ENCODE data around the gene GCC2. TPM values are rescaled to one million over a fixed set of nuclear protein-coding genes. Genes with fewer than 3 reads are reported as not detected.
A peak's percentile ranks its signal among the peaks of the same experiment; 100 is the strongest.

GCC2 gene
- total and polyA plus RNA-seq, 2 of the 8 experiments (the other 6 are each of a cell fraction or from before 2014, with no cell fraction given), result 4.6 to 54.9 TPM

GRCh38 chr2:108555572-108555971 lies 106.6 kb downstream of the GCC2 start:
- Histone ChIP-seq H4K20me1 (replicated peaks in 1 of 2; ENCODE audit: control insufficient read depth in 1 of 2, insufficient read depth in 2 of 2, low read length in 2 of 2) (no peaks in the 10 kb centered on the region), H3K18ac (ENCODE audit: extremely low read depth, low read length) (no peak overlapping the region), H3K9ac (replicated peaks in 1 of 4; ENCODE audit: extremely low read depth in 1 of 4, low read depth in 3 of 4, low read length in 3 of 4) (no peak overlapping the region), H3K23me2 (ENCODE audit: low read depth, low read length) (no peaks in the 10 kb centered on the region), H3K9me3 (ENCODE audit: insufficient read depth in 2 of 2, low read depth in 1 of 2, low read length in 1 of 2) (no peaks in the 10 kb centered on the region), H3K36me3 (ENCODE audit: control insufficient read depth in 2 of 4, insufficient read depth in 4 of 4, low read length in 3 of 4) (no peaks in the 10 kb centered on the region), H3K4me3 (ENCODE audit: extremely low read depth in 1 of 4, insufficient read depth in 2 of 4, low read depth in 3 of 4, low read length in 4 of 4) (no peak overlapping the region), H3K79me2 (ENCODE audit: control insufficient read depth in 1 of 2, insufficient read depth in 2 of 2, low read length in 2 of 2) (peaks cover 0 to 41% of the 10 kb centered on the region in 2 experiments; a peak in 3 of 4 replicates), H3K56ac (replicated peaks; ENCODE audit: insufficient read length, low read depth, low read length) (no peak overlapping the region), H2BK5ac (ENCODE audit: low read depth, low read length) (no peak overlapping the region), H2BK12ac (ENCODE audit: low read depth, low read length) (no peak overlapping the region), H3K23ac (ENCODE audit: insufficient read length) (peak overlapping the region; percentile 77), H4K5ac (ENCODE audit: insufficient read length, low read depth, low read length) (no peak overlapping the region), H2AK5ac (ENCODE audit: low read depth, low read length) (no peak overlapping the region), H2BK20ac (ENCODE audit: low read length) (no peak overlapping the region), H2BK120ac (replicated peaks; ENCODE audit: low read depth, low read length) (no peak overlapping the region), H3K27ac (ENCODE audit: low read depth, low read length) (no peak overlapping the region), H4K8ac (ENCODE audit: extremely low read depth, insufficient read depth, low read length) (no peak overlapping the region), H3K4ac (replicated peaks; ENCODE audit: insufficient read length, low read depth, low read length) (no peak overlapping the region), H3K4me1 (replicated peaks in 1 of 4; ENCODE audit: control insufficient read depth in 3 of 4, insufficient read depth in 4 of 4, low read length in 3 of 4) (peaks cover 0 to 8% (median 4%) of the 10 kb centered on the region in 4 experiments; a peak in 5 of 7 replicates), H4K91ac (replicated peaks; ENCODE audit: insufficient read length, low read length) (no peak overlapping the region), H3K27me3 (replicated peaks in 1 of 4; ENCODE audit: control insufficient read depth in 3 of 4, extremely low read depth in 1 of 4, insufficient read depth in 3 of 4, low read length in 3 of 4) (no peaks in the 10 kb centered on the region), H2AFZ (ENCODE audit: low read length) (no peak overlapping the region), H3K79me1 (ENCODE audit: low read depth, low read length) (no peaks in the 10 kb centered on the region; the same call in none of the 2 replicates), H2BK15ac (ENCODE audit: low read length) (no peak overlapping the region), H3K4me2 (ENCODE audit: insufficient read depth in 1 of 2, low read depth in 2 of 2, low read length in 2 of 2) (no peak overlapping the region), H3K14ac (ENCODE audit: insufficient read length) (no peak overlapping the region)
- 82% methylated on average over 2 of the region's 2 CpGs; no CpG with 5 or more reads in 1 of the 2 experiments for WGBS, 2 experiments (ENCODE audit: extremely low coverage in 1 of 2, insufficient coverage in 1 of 2, insufficient read length in 1 of 2, insufficient replicate concordance in 2 of 2, low coverage in 1 of 2, low lambda C conversion rate in 2 of 2, missing lambda C conversion rate in 1 of 2)
- DNase-seq (ENCODE audit: low read depth in 1 of 2, low spot score in 2 of 2), result no peak
- TF ChIP-seq EZH2 (IDR thresholded peaks at IDR 0.05; ENCODE audit: low read depth, low read length, severe bottlenecking) (no peak), FOSL1 (IDR thresholded peaks at IDR 0.05; ENCODE audit: insufficient read depth, low read depth, low read length) (no peak), CBX8 (IDR thresholded peaks at IDR 0.05; ENCODE audit: borderline replicate concordance, low read depth, low read length) (no peak), TAF1 (IDR thresholded peaks at IDR 0.05; ENCODE audit: low read depth, low read length) (no peak), TCF12 (IDR thresholded peaks at IDR 0.05; ENCODE audit: low read depth, low read length) (no peak), TBP (IDR thresholded peaks at IDR 0.05; ENCODE audit: low read depth, low read length) (no peak), SP1 (IDR thresholded peaks at IDR 0.05; ENCODE audit: low read depth, low read length) (no peak), HDAC2 (IDR thresholded peaks at IDR 0.05; ENCODE audit: borderline replicate concordance in 1 of 2, low read depth in 2 of 2, low read length in 2 of 2) (no peak), EGR1 (IDR thresholded peaks at IDR 0.05; ENCODE audit: borderline replicate concordance, low read depth, low read length) (no peak), CEBPB (IDR thresholded peaks at IDR 0.05; ENCODE audit: low read depth, low read length) (no peak), ZNF274 (IDR thresholded peaks at IDR 0.05; ENCODE audit: borderline replicate concordance, extremely low read depth, low read length) (no peak), BRCA1 (IDR thresholded peaks at IDR 0.05; ENCODE audit: low read depth, low read length) (no peak), GTF2F1 (IDR thresholded peaks at IDR 0.05; ENCODE audit: borderline replicate concordance, low read depth, low read length) (no peak), RFX5 (IDR thresholded peaks at IDR 0.05; ENCODE audit: borderline replicate concordance, low read depth, low read length) (no peak), ASH2L (IDR thresholded peaks at IDR 0.05; ENCODE audit: low read length) (no peak), NRF1 (IDR thresholded peaks at IDR 0.05; ENCODE audit: low read depth, low read length) (no peak)
- CTCF ChIA-PET (ENCODE audit: partially characterized antibody), result interaction anchor here (1.0 to 1.4 kb wide), 2 partner anchors 14 to 20 kb away, joined by 3 read pairs; no protein-coding TSS in a partner anchor
- FAIRE-seq, result no peak
- POLR2A ChIA-PET (ENCODE audit: partially characterized antibody), result no interaction called here
